DOHH2 (cell line): ENCODE data around the gene SPECC1L.

Experiments used
- H3F3A ChIP-seq: fragments of 200-600 bp; sonication (generic), shearing (Covaris generic); 2 replicates; pipeline ENCODE4 v1.6.0; 2016; ENCODE audit warnings: antibody characterized with exemption, mild to moderate bottlenecking; ENCODE audit not compliant: control insufficient read depth, insufficient read depth
- H3K27ac ChIP-seq: fragments of 200-600 bp; sonication (generic); 2 replicates; pipeline ENCODE4 v1.5.1; 2014; ENCODE audit warnings: low read depth, mild to moderate bottlenecking, low read length, moderate library complexity
- H3K27me3 ChIP-seq: fragments of 200-600 bp; sonication (generic); 2 replicates; pipeline ENCODE4 v1.6.1; 2014; ENCODE audit warnings: mild to moderate bottlenecking, low read length, mixed read lengths; ENCODE audit not compliant: control insufficient read depth
- H3K36me3 ChIP-seq: fragments of 200-600 bp; sonication (generic); 2 replicates; pipeline ENCODE4 v1.6.1; 2014; ENCODE audit warnings: mild to moderate bottlenecking, low read length, moderate library complexity, mixed read lengths; ENCODE audit not compliant: control insufficient read depth
- H3K4me1 ChIP-seq: fragments of 200-600 bp; sonication (generic); 2 replicates; pipeline ENCODE4 v1.6.1; 2014; ENCODE audit warnings: mild to moderate bottlenecking, low read length, mixed read lengths; ENCODE audit not compliant: control insufficient read depth
- H3K4me2 ChIP-seq: fragments of 200-600 bp; sonication (generic); 2 replicates; pipeline ENCODE4 v1.6.0; 2014; ENCODE audit warnings: mild to moderate bottlenecking, low read length, moderate library complexity
- H3K4me3 ChIP-seq: fragments of 200-600 bp; sonication (generic); 2 replicates; pipeline ENCODE4 v1.5.1; 2014; ENCODE audit warnings: mild to moderate bottlenecking, low read length, mixed read lengths
- H3K79me2 ChIP-seq: fragments of 200-600 bp; sonication (generic); 2 replicates; pipeline ENCODE4 v1.6.1; 2014; ENCODE audit warnings: mild to moderate bottlenecking, low read length, mixed read lengths; ENCODE audit not compliant: control insufficient read depth
- H3K9me2 ChIP-seq: fragments of 200-600 bp; sonication (generic); replicated peaks from 2 replicates; pipeline ENCODE4 v1.6.1; 2014; ENCODE audit warnings: mild to moderate bottlenecking, low read length, mixed read lengths; ENCODE audit not compliant: control insufficient read depth
- H3K9me3 ChIP-seq: fragments of 200-600 bp; sonication (generic); 2 replicates; pipeline ENCODE4 v1.6.1; 2014; ENCODE audit warnings: antibody characterized with exemption, low read length, mixed read lengths; ENCODE audit not compliant: control insufficient read depth, insufficient read depth
- H4K20me1 ChIP-seq: fragments of 200-600 bp; sonication (generic); 2 replicates; pipeline ENCODE4 v1.6.0; 2014; ENCODE audit warnings: low read depth, mild to moderate bottlenecking, antibody characterized with exemption, low read length, moderate library complexity; ENCODE audit not compliant: control insufficient read depth, insufficient read depth
- CTCF ChIP-seq: fragments of 200-600 bp; sonication (generic); IDR thresholded peaks from one replicate; pipeline ENCODE4 v1.5.1; 2014; ENCODE audit warnings: antibody characterized with exemption, mild to moderate bottlenecking, low read depth, low read length; ENCODE audit not compliant: poor library complexity, severe bottlenecking
- EZH2phosphoT487 ChIP-seq: fragments of 200-600 bp; sonication (generic); IDR thresholded peaks from 2 replicates; pipeline ENCODE4 v1.6.1; 2017; ENCODE audit warnings: borderline replicate concordance, mild to moderate bottlenecking, antibody characterized with exemption, low read length, moderate library complexity, mixed read lengths

Gene SPECC1L

GRCh38 chr22:24405631-24406321 lies 135.1 kb downstream of the SPECC1L start:
- no peaks in the 10 kb centered on the region for H3K9me3 ChIP-seq
- peaks cover 35% of the 10 kb centered on the region for H3K4me1 ChIP-seq
- peaks cover 18% of the 10 kb centered on the region for H3K79me2 ChIP-seq
- no peak overlapping the region for H3K27ac ChIP-seq
- peaks cover 8% of the 10 kb centered on the region for H3F3A ChIP-seq
- no peaks in the 10 kb centered on the region for H3K9me2 ChIP-seq
- TF ChIP-seq EZH2phosphoT487 (no peak), CTCF (no peak)
- H4K20me1 ChIP-seq, result no peaks in the 10 kb centered on the region
- H3K27me3 ChIP-seq, result no peaks in the 10 kb centered on the region
- H3K4me2 ChIP-seq, result no peak overlapping the region
- H3K4me3 ChIP-seq, result no peak overlapping the region
- peaks cover 59% of the 10 kb centered on the region for H3K36me3 ChIP-seq

GRCh38 chr22:24406322-24407277 lies 136.0 kb downstream of the SPECC1L start:
- H3K4me1 ChIP-seq, result peaks cover 26% of the 10 kb centered on the region
- no peak for TF ChIP-seq CTCF
- TF ChIP-seq EZH2phosphoT487, result no peak

GRCh38 chr22:24407278-24407665 lies 136.6 kb downstream of the SPECC1L start:
- no peaks in the 10 kb centered on the region for H3K27me3 ChIP-seq
- H3K4me1 ChIP-seq, result peaks cover 20% of the 10 kb centered on the region
- H3F3A ChIP-seq, result no peaks in the 10 kb centered on the region
- peaks cover 52% of the 10 kb centered on the region for H3K36me3 ChIP-seq
- no peak overlapping the region for H3K4me2 ChIP-seq
- no peaks in the 10 kb centered on the region for H4K20me1 ChIP-seq
- no peaks in the 10 kb centered on the region for H3K9me2 ChIP-seq
- no peaks in the 10 kb centered on the region for H3K9me3 ChIP-seq
- no peak overlapping the region for H3K27ac ChIP-seq
- H3K79me2 ChIP-seq, result peaks cover 3% of the 10 kb centered on the region
- TF ChIP-seq EZH2phosphoT487 (no peak), CTCF (no peak)
- H3K4me3 ChIP-seq, result no peak overlapping the region

More at GRCh38 chr22:24406322-24407277, 136.0 kb downstream of the SPECC1L start:
- H3K4me3 ChIP-seq, result no peak overlapping the region
- H3F3A ChIP-seq, result 0 out of 2 replicates have a peak, but pooled peaks cover 1% of the 10 kb centered on the region
- no peaks in the 10 kb centered on the region for H4K20me1 ChIP-seq
- no peaks in the 10 kb centered on the region for H3K9me2 ChIP-seq
- peaks cover 10% of the 10 kb centered on the region for H3K79me2 ChIP-seq
- no peak overlapping the region for H3K27ac ChIP-seq
- no peaks in the 10 kb centered on the region for H3K27me3 ChIP-seq
- H3K36me3 ChIP-seq, result peaks cover 55% of the 10 kb centered on the region
- no peak overlapping the region for H3K4me2 ChIP-seq
- H3K9me3 ChIP-seq, result no peaks in the 10 kb centered on the region
